ENCODE data around the gene LDHAL6A.

LDHAL6A gene

DNA sequence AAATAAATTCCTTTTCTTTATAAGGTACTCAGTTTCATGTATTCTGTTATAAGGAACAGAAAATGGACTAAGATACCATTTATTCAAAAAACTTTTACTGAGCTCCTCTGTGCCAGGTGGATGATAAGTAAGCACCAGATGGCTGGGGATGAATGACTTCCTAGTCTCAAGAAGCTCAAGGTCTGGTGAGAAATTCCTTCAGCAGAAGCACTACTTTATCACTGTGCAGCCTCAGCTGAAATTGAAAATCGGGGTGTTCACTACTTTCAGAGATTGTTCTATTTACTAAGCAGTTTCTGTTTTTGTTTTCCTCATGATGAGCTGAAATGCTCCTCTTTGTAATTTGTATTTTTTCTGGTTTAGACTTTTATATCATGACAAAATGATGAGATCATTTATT is 7.8 kb downstream of the LDHAL6A start:
- Histone ChIP-seq H3K4me3 (ENCODE audit: control insufficient read depth in 1 of 7, extremely low read depth in 1 of 7, insufficient read depth in 4 of 7, low read depth in 2 of 7, low read length in 6 of 7) (no peak overlapping the region), H3K27ac (ENCODE audit: insufficient read depth in 1 of 2, low read depth in 1 of 2, low read length in 2 of 2, poor library complexity in 1 of 2, severe bottlenecking in 2 of 2) (no peak overlapping the region), H3K9me3 (ENCODE audit: control extremely low read depth in 1 of 5, control insufficient read depth in 4 of 5, insufficient read depth in 2 of 5, low read depth in 1 of 5, low read length in 4 of 5) (no peaks in the 10 kb centered on the region), H3K4me1 (ENCODE audit: control extremely low read depth in 1 of 4, control insufficient read depth in 4 of 4, insufficient read depth in 4 of 4, low read length in 3 of 4) (no peaks in the 10 kb centered on the region), H3K27me3 (replicated peaks in 2 of 5; ENCODE audit: control insufficient read depth in 4 of 5, insufficient read depth in 5 of 5, low read length in 4 of 5) (no peaks in the 10 kb centered on the region), H3K36me3 (ENCODE audit: control insufficient read depth in 4 of 4, insufficient read depth in 4 of 4, low read length in 3 of 4) (peaks cover 0 to 3% (median 0%) of the 10 kb centered on the region in 4 experiments)
- DNase-seq = no peak
- ChIA-PET CTCF (no interaction called here), POLR2A (no interaction called here)
- WGBS (ENCODE audit: insufficient coverage) = 100% methylated on average over 1 of the region's 1 CpG

GRCh38 chr11:18466402-18466801 is 10.7 kb downstream of the LDHAL6A start:
- ChIA-PET CTCF (interaction anchor here (1.6 kb wide), 1 partner anchor 17 kb away, joined by 3 read pairs; no protein-coding TSS in a partner anchor), POLR2A (interaction anchor here (0.7 kb wide), 1 partner anchor 223 kb away, joined by 5 read pairs; no protein-coding TSS in a partner anchor)
- Histone ChIP-seq H3K27me3 (replicated peaks in 2 of 5; ENCODE audit: control insufficient read depth in 4 of 5, insufficient read depth in 5 of 5, low read length in 4 of 5) (no peaks in the 10 kb centered on the region), H3K36me3 (ENCODE audit: control insufficient read depth in 4 of 4, insufficient read depth in 4 of 4, low read length in 3 of 4) (peaks cover 0 to 3% (median 0%) of the 10 kb centered on the region in 4 experiments), H3K4me3 (ENCODE audit: control insufficient read depth in 1 of 7, extremely low read depth in 1 of 7, insufficient read depth in 4 of 7, low read depth in 2 of 7, low read length in 6 of 7) (no peak overlapping the region), H3K9me3 (ENCODE audit: control extremely low read depth in 1 of 5, control insufficient read depth in 4 of 5, insufficient read depth in 2 of 5, low read depth in 1 of 5, low read length in 4 of 5) (no peaks in the 10 kb centered on the region), H3K4me1 (ENCODE audit: control extremely low read depth in 1 of 4, control insufficient read depth in 4 of 4, insufficient read depth in 4 of 4, low read length in 3 of 4) (no peaks in the 10 kb centered on the region), H3K27ac (ENCODE audit: insufficient read depth in 1 of 2, low read depth in 1 of 2, low read length in 2 of 2, poor library complexity in 1 of 2, severe bottlenecking in 2 of 2) (no peak overlapping the region)
- no peak for DNase-seq
- 100% methylated on average over 2 of the region's 2 CpGs for WGBS (ENCODE audit: insufficient coverage)

- H3K4me1 ChIP-seq (ENCODE audit: control extremely low read depth in 1 of 4, control insufficient read depth in 4 of 4, insufficient read depth in 4 of 4, low read length in 3 of 4) = no peaks in the 10 kb centered on the region
- WGBS (ENCODE audit: insufficient coverage) = 100% methylated on average over 2 of the region's 2 CpGs
- H3K9me3 ChIP-seq (ENCODE audit: control extremely low read depth in 1 of 5, control insufficient read depth in 4 of 5, insufficient read depth in 2 of 5, low read depth in 1 of 5, low read length in 4 of 5) = no peaks in the 10 kb centered on the region
- ChIA-PET CTCF (interaction anchor here (1.6 kb wide), 2 partner anchors 11 to 19 kb away, joined by 3 to 4 read pairs; no protein-coding TSS in a partner anchor), POLR2A (interaction anchor here (0.6 to 0.7 kb wide), 2 partner anchors 47 to 53 kb away, joined by 3 to 4 read pairs; no protein-coding TSS in a partner anchor)
- H3K27me3 ChIP-seq (replicated peaks in 2 of 5; ENCODE audit: control insufficient read depth in 4 of 5, insufficient read depth in 5 of 5, low read length in 4 of 5) = no peaks in the 10 kb centered on the region
- no peak for DNase-seq
- no peak overlapping the region for H3K27ac ChIP-seq (ENCODE audit: insufficient read depth in 1 of 2, low read depth in 1 of 2, low read length in 2 of 2, poor library complexity in 1 of 2, severe bottlenecking in 2 of 2)
- H3K36me3 ChIP-seq (ENCODE audit: control insufficient read depth in 4 of 4, insufficient read depth in 4 of 4, low read length in 3 of 4) = peaks cover 0 to 3% (median 0%) of the 10 kb centered on the region in 4 experiments
- H3K4me3 ChIP-seq (ENCODE audit: control insufficient read depth in 1 of 7, extremely low read depth in 1 of 7, insufficient read depth in 4 of 7, low read depth in 2 of 7, low read length in 6 of 7) = no peak overlapping the region
Observed at GRCh38 chr11:18468059-18468458, 12.4 kb downstream of the LDHAL6A start.

DNA sequence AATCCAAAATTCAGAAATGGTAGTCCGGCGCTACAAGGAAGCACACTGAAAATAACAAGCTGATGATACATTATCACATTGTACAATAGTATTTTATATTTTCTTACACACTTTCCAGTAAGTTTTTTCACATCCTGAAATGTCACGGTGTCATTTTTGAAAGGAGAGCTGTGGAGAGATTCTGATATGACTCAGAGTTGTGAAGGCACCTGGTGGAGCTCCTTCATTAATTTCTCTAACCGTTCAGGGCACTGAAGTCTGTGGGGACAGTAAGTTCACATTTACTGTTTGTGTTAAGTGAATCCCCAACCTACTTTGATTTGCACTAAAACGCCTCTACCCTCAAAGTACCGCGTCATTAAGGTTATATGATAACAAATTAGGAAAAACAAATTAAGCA is 13.3 kb downstream of the LDHAL6A start:
- POLR2A ChIA-PET = no interaction called here

GRCh38 chr11:18471995-18472394 is 16.3 kb downstream of the LDHAL6A start:
- Histone ChIP-seq H3K4me1 (ENCODE audit: control extremely low read depth in 1 of 4, control insufficient read depth in 4 of 4, insufficient read depth in 4 of 4, low read length in 3 of 4) (no peaks in the 10 kb centered on the region), H3K4me3 (ENCODE audit: control insufficient read depth in 1 of 7, extremely low read depth in 1 of 7, insufficient read depth in 4 of 7, low read depth in 2 of 7, low read length in 6 of 7) (no peak overlapping the region), H3K27ac (ENCODE audit: insufficient read depth in 1 of 2, low read depth in 1 of 2, low read length in 2 of 2, poor library complexity in 1 of 2, severe bottlenecking in 2 of 2) (no peak overlapping the region), H3K36me3 (ENCODE audit: control insufficient read depth in 4 of 4, insufficient read depth in 4 of 4, low read length in 3 of 4) (peaks cover 0 to 6% (median 3%) of the 10 kb centered on the region in 4 experiments), H3K27me3 (replicated peaks in 2 of 5; ENCODE audit: control insufficient read depth in 4 of 5, insufficient read depth in 5 of 5, low read length in 4 of 5) (no peaks in the 10 kb centered on the region), H3K9me3 (ENCODE audit: control extremely low read depth in 1 of 5, control insufficient read depth in 4 of 5, insufficient read depth in 2 of 5, low read depth in 1 of 5, low read length in 4 of 5) (no peaks in the 10 kb centered on the region)
- no peak for DNase-seq
- ChIA-PET POLR2A (no interaction called here), CTCF (no interaction called here)
- WGBS (ENCODE audit: insufficient coverage) = 100% methylated on average over 1 of the region's 3 CpGs

More for the DNA sequence above, 13.3 kb downstream of the LDHAL6A start:
- no peak for DNase-seq
- H3K27me3 ChIP-seq (replicated peaks in 2 of 5; ENCODE audit: control insufficient read depth in 4 of 5, insufficient read depth in 5 of 5, low read length in 4 of 5) = no peaks in the 10 kb centered on the region
- H3K4me1 ChIP-seq (ENCODE audit: control extremely low read depth in 1 of 4, control insufficient read depth in 4 of 4, insufficient read depth in 4 of 4, low read length in 3 of 4) = no peaks in the 10 kb centered on the region
- H3K27ac ChIP-seq (ENCODE audit: insufficient read depth in 1 of 2, low read depth in 1 of 2, low read length in 2 of 2, poor library complexity in 1 of 2, severe bottlenecking in 2 of 2) = no peak overlapping the region
- H3K4me3 ChIP-seq (ENCODE audit: control insufficient read depth in 1 of 7, extremely low read depth in 1 of 7, insufficient read depth in 4 of 7, low read depth in 2 of 7, low read length in 6 of 7) = no peak overlapping the region
- no CpG with 5 or more reads among the region's 7 CpGs for whole genome bisulfite sequencing (ENCODE audit: insufficient coverage)
- no peaks in the 10 kb centered on the region for H3K9me3 ChIP-seq (ENCODE audit: control extremely low read depth in 1 of 5, control insufficient read depth in 4 of 5, insufficient read depth in 2 of 5, low read depth in 1 of 5, low read length in 4 of 5)
- CTCF ChIA-PET = interaction anchor here (1.6 kb wide), 1 partner anchor 10 kb away, joined by 4 read pairs; no protein-coding TSS in a partner anchor
- peaks cover 0 to 3% (median 0%) of the 10 kb centered on the region in 4 experiments for H3K36me3 ChIP-seq (ENCODE audit: control insufficient read depth in 4 of 4, insufficient read depth in 4 of 4, low read length in 3 of 4)

DNA sequence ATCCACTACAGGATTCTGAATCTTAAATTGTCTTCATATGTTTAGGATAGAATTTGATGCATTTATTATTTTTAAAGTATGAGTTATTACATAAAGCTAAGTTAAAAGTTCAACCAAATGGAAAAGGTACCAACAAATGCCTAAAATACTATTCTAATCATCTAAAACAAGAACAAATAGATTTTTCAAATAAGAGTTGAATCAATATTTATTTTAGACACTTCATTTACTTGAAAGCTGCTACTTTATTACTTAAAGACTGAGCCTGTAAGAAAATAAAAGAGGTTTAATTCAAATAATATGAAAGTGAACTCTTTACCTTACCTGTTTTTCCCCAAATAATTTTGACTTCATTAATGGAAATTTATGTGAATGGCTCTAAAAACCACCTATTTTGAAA is 16.9 kb downstream of the LDHAL6A start:
- CTCF ChIA-PET = no interaction called here
- H3K9me3 ChIP-seq (ENCODE audit: control extremely low read depth in 1 of 5, control insufficient read depth in 4 of 5, insufficient read depth in 2 of 5, low read depth in 1 of 5, low read length in 4 of 5) = no peaks in the 10 kb centered on the region
- POLR2A ChIA-PET = no interaction called here
- no peak overlapping the region for H3K27ac ChIP-seq (ENCODE audit: insufficient read depth in 1 of 2, low read depth in 1 of 2, low read length in 2 of 2, poor library complexity in 1 of 2, severe bottlenecking in 2 of 2)
- peaks cover 2 to 7% (median 3%) of the 10 kb centered on the region in 4 experiments for H3K36me3 ChIP-seq (ENCODE audit: control insufficient read depth in 4 of 4, insufficient read depth in 4 of 4, low read length in 3 of 4)
- H3K4me3 ChIP-seq (ENCODE audit: control insufficient read depth in 1 of 7, extremely low read depth in 1 of 7, insufficient read depth in 4 of 7, low read depth in 2 of 7, low read length in 6 of 7) = no peak overlapping the region
- DNase-seq = no peak
- no peaks in the 10 kb centered on the region for H3K4me1 ChIP-seq (ENCODE audit: control extremely low read depth in 1 of 4, control insufficient read depth in 4 of 4, insufficient read depth in 4 of 4, low read length in 3 of 4)
- no peaks in the 10 kb centered on the region for H3K27me3 ChIP-seq (replicated peaks in 2 of 5; ENCODE audit: control insufficient read depth in 4 of 5, insufficient read depth in 5 of 5, low read length in 4 of 5)

- POLR2A ChIA-PET = interaction anchor here (0.6 kb wide), 1 partner anchor 151 kb away, joined by 3 read pairs; no protein-coding TSS in a partner anchor
- Histone ChIP-seq H3K9me3 (ENCODE audit: control extremely low read depth in 1 of 5, control insufficient read depth in 4 of 5, insufficient read depth in 2 of 5, low read depth in 1 of 5, low read length in 4 of 5) (no peaks in the 10 kb centered on the region), H3K4me1 (ENCODE audit: control extremely low read depth in 1 of 4, control insufficient read depth in 4 of 4, insufficient read depth in 4 of 4, low read length in 3 of 4) (no peaks in the 10 kb centered on the region), H3K4me3 (ENCODE audit: control insufficient read depth in 1 of 7, extremely low read depth in 1 of 7, insufficient read depth in 4 of 7, low read depth in 2 of 7, low read length in 6 of 7) (no peak overlapping the region), H3K27ac (ENCODE audit: insufficient read depth in 1 of 2, low read depth in 1 of 2, low read length in 2 of 2, poor library complexity in 1 of 2, severe bottlenecking in 2 of 2) (no peak overlapping the region), H3K36me3 (ENCODE audit: control insufficient read depth in 4 of 4, insufficient read depth in 4 of 4, low read length in 3 of 4) (peaks cover 28 to 66% (median 40%) of the 10 kb centered on the region in 4 experiments), H3K27me3 (replicated peaks in 2 of 5; ENCODE audit: control insufficient read depth in 4 of 5, insufficient read depth in 5 of 5, low read length in 4 of 5) (no peaks in the 10 kb centered on the region)
- 100% methylated on average over 2 of the region's 4 CpGs for WGBS (ENCODE audit: insufficient coverage)
- DNase-seq = no peak
- CTCF ChIA-PET = interaction anchor here (0.6 to 1.7 kb wide), 2 partner anchors 10 to 918 kb away, joined by 4 read pairs; no protein-coding TSS in a partner anchor
Observed at GRCh38 chr11:18479063-18479462, 23.4 kb downstream of the LDHAL6A start.

Data from common myeloid progenitor, CD34-positive (primary cell).